K562 (cell line): ENCODE measurements around the gene ITPR3. TPM values are rescaled to one million over a fixed set of nuclear protein-coding genes. Genes with fewer than 3 reads are reported as not detected.

Experiments used
- ARID2 ChIP-seq: fragments of 450-650 bp; IDR thresholded peaks from 2 replicates; pipeline ENCODE4 v1.6.1; 2017; ENCODE audit warnings: antibody characterized with exemption, mild to moderate bottlenecking
- BHLHE40 ChIP-seq: IDR thresholded peaks from 2 replicates; pipeline ENCODE4 v1.6.1; 2011; ENCODE audit warnings: low read length, improper control_type of control experiment
- CBFB ChIP-seq: sonication (generic); formaldehyde crosslinking; IDR thresholded peaks from 2 replicates; pipeline ENCODE4 v1.4.0; 2020; ENCODE audit warnings: mild to moderate bottlenecking, missing genetic modification reagents
- CREM ChIP-seq: IDR thresholded peaks from 2 replicates; pipeline ENCODE4 v1.6.1; 2014; ENCODE audit warnings: antibody characterized with exemption, low read depth
- CTCFL ChIP-seq: IDR thresholded peaks from 2 replicates; pipeline ENCODE4 v1.6.1; 2011; ENCODE audit warnings: borderline replicate concordance, low read depth, mild to moderate bottlenecking, moderate library complexity, low read length; ENCODE audit not compliant: insufficient read depth, poor library complexity, severe bottlenecking
- DNMT1 ChIP-seq: fragments of 450-650 bp; IDR thresholded peaks from 2 replicates; pipeline ENCODE4 v1.6.1; 2016; ENCODE audit warnings: antibody characterized with exemption, mild to moderate bottlenecking
- E2F1 ChIP-seq: sonication (generic); formaldehyde crosslinking; IDR thresholded peaks from 2 replicates; pipeline ENCODE4 v1.8.1; 2023; ENCODE audit warnings: mild to moderate bottlenecking, missing genetic modification reagents, moderate library complexity
- EGR1 ChIP-seq: fragments of 450-650 bp; conservative IDR thresholded peaks from 2 replicates; pipeline ENCODE4 v1.6.1; 2017; ENCODE audit warnings: mild to moderate bottlenecking
- ETS1 ChIP-seq: conservative IDR thresholded peaks from 2 replicates; pipeline ENCODE4 v1.6.1; 2011; ENCODE audit warnings: low read depth, mild to moderate bottlenecking, low read length; ENCODE audit not compliant: control insufficient read depth
- HDAC1 ChIP-seq, 2 experiments: fragments of 450-650 bp; IDR thresholded peaks; 2 replicates each; pipeline ENCODE4 v1.6.1; 2016 to 2017; ENCODE audit warnings: inconsistent platforms in 1 of 2, mild to moderate bottlenecking in 1 of 2, moderate library complexity in 1 of 2
- HDGF ChIP-seq: fragments of 450-650 bp; IDR thresholded peaks from 2 replicates; pipeline ENCODE4 v1.6.1; 2016
- JUN ChIP-seq, 2 experiments: sonication (generic) in 1 of 2; formaldehyde crosslinking in 1 of 2; IDR thresholded peaks; 2 replicates each; pipeline versions ENCODE4 v1.6.1 to v1.8.0; 2012 to 2022; ENCODE audit warnings: borderline replicate concordance in 2 of 2, mild to moderate bottlenecking in 2 of 2, improper control_type of control experiment in 1 of 2, low read depth in 1 of 2, low read length in 1 of 2, missing genetic modification reagents in 1 of 2
- KDM2B ChIP-seq: fragments of 250-450 bp; sonication (Bioruptor Pico); IDR thresholded peaks from 2 replicates; pipeline ENCODE4 v1.8.0; 2021; ENCODE audit warnings: mild to moderate bottlenecking, moderate library complexity
- KLF16 ChIP-seq: IDR thresholded peaks from 2 replicates; pipeline ENCODE4 v1.6.1; 2016; ENCODE audit warnings: antibody characterized with exemption
- MLLT1 ChIP-seq, 2 experiments: fragments of 450-650 bp; IDR thresholded peaks; 2 replicates each; pipeline ENCODE4 v1.6.1; 2016
- NUFIP1 ChIP-seq: fragments of 450-650 bp; IDR thresholded peaks from 2 replicates; pipeline ENCODE4 v1.6.1; 2018; ENCODE audit not compliant: partially characterized antibody
- RB1 ChIP-seq: fragments of 450-650 bp; IDR thresholded peaks from 2 replicates; pipeline ENCODE4 v1.6.1; 2017; ENCODE audit warnings: low read depth, mild to moderate bottlenecking
- RBM39 ChIP-seq: fragments of 200-400 bp; formaldehyde crosslinking; optimal IDR thresholded peaks from 2 replicates; pipeline ENCODE3; 2018; ENCODE audit warnings: low read depth, low read length
- SMARCA4 ChIP-seq: fragments of 450-650 bp; IDR thresholded peaks from 2 replicates; pipeline ENCODE4 v1.6.1; 2016
- SMC3 ChIP-seq: conservative IDR thresholded peaks from 2 replicates; pipeline ENCODE4 v1.6.1; 2011; ENCODE audit warnings: low read depth, low read length, improper control_type of control experiment; ENCODE audit not compliant: insufficient read depth
- ZNF584 ChIP-seq: fragments of 200-800 bp; sonication (Bioruptor generic); IDR thresholded peaks from 2 replicates; pipeline ENCODE4 v1.6.1; 2016; ENCODE audit warnings: low read depth, mild to moderate bottlenecking, missing genetic modification characterization, missing compliant biosample characterization
- ZNF696 ChIP-seq: fragments of 250-450 bp; sonication (Bioruptor Pico); conservative IDR thresholded peaks from 2 replicates; pipeline ENCODE4 v1.4.0; 2020; ENCODE audit warnings: mild to moderate bottlenecking, moderate library complexity
- polyA plus RNA-seq, 8 experiments: library from polyadenylated mRNA; depleted of rRNA in 4 of 8; stranded (reverse) in 5 of 8; unstranded in 3 of 8; fragments of >200 nt; fragmentation: Nextera tagmentation in 2 of 8; fragmentation: Illumina TruSeq in 1 of 8; extraction: Ambion mirVana in 2 of 8; extraction: Trizol in 1 of 8; gene quantifications; 2 replicates each; pipeline versions ENCODE4 v1.2.1 to v1.2.3, GENCODE V29; 2011 to 2014; ENCODE audit warnings: inconsistent platforms in 1 of 8, missing spikeins in 1 of 8
- total RNA-seq, 7 experiments: library from RNA; depleted of rRNA in 6 of 7; stranded (reverse); fragments of >200 nt in 6 of 7; fragmentation: Illumina TruSeq in 2 of 7; extraction: Trizol in 2 of 7; gene quantifications; 2 replicates each; pipeline versions ENCODE4 v1.2.1 to v1.2.3, GENCODE V29; 2011 to 2021; ENCODE audit warnings: low replicate concordance in 1 of 7

The ITPR3 gene
- total and polyA plus RNA-seq, 9 of the 15 experiments (the other 6 are each of a cell fraction or from before 2014, with no cell fraction given), result 0.39 to 35.7 (median 13.2) TPM

- TF ChIP-seq RBM39, result no peak
- 0 out of 2 replicates have a peak, but pooled peaks have one; percentile 64 for TF ChIP-seq DNMT1
- TF ChIP-seq KDM2B (CRISPR knock-in tag), result no peak
- TF ChIP-seq HDAC1 (IDR thresholded peaks at IDR 0.05), result 0 out of 4 replicates have a peak, but pooled peaks of 1 of the 2 experiments have one; percentile 41
- peak; percentile 59 for TF ChIP-seq CREM
- peak; percentile 62 for TF ChIP-seq EGR1
- TF ChIP-seq CTCFL, result peak; percentile 38
- TF ChIP-seq SMC3, result peak; percentile 96
- TF ChIP-seq BHLHE40, result peak; percentile 40
- peak; percentile 87 for TF ChIP-seq CBFB (CRISPR knock-in tag)
- 0 out of 2 replicates have a peak, but pooled peaks have one; percentile 29 for TF ChIP-seq SMARCA4
- no peak for TF ChIP-seq NUFIP1
- no peak for TF ChIP-seq ETS1
- TF ChIP-seq ZNF584 (CRISPR knock-in tag), result no peak
- TF ChIP-seq HDGF, result 0 out of 2 replicates have a peak, but pooled peaks have one; percentile 43
- peak; percentile 80 for TF ChIP-seq KLF16
- TF ChIP-seq ZNF696 (CRISPR knock-in tag), result no peak
- no peak for TF ChIP-seq JUN (IDR thresholded peaks at IDR 0.05; ENCODE audit: borderline replicate concordance, low read depth, low read length)
- 0 out of 2 replicates have a peak, but pooled peaks have one; percentile 22 for TF ChIP-seq JUN (CRISPR knock-in tag; IDR thresholded peaks at IDR 0.05; ENCODE audit: borderline replicate concordance)
- TF ChIP-seq E2F1 (CRISPR knock-in tag), result peak; percentile 44; the same call in 1 of the 2 replicates
- 0 out of 2 replicates have a peak, but pooled peaks have one; percentile 58 for TF ChIP-seq RB1
- TF ChIP-seq MLLT1 (IDR thresholded peaks at IDR 0.05), result peak in 1 of 2 experiments; percentile 66; a peak in 1 of 4 replicates
- 0 out of 2 replicates have a peak, but pooled peaks have one; percentile 48 for TF ChIP-seq ARID2
These were observed 123.1 kb downstream of the ITPR3 start (continued) for GRCh38 chr6:33744001-33744848.
